Erythroblast (primary cell): ENCODE data around the gene THBS4.

ENCODE experiments used
- GATA1 ChIP-seq: IDR thresholded peaks from 2 replicates; pipeline ENCODE4 v1.6.1; 2011; ENCODE audit warnings: low read depth, mild to moderate bottlenecking, control low read depth, low read length, moderate library complexity
- POLR2A ChIP-seq: IDR thresholded peaks from 2 replicates; pipeline ENCODE4 v1.6.1; 2011; ENCODE audit warnings: mild to moderate bottlenecking, low read length

- TF ChIP-seq POLR2A (no peak), GATA1 (no peak)
Observed at GRCh38 chr5:80067016-80067415, 31.9 kb downstream of the THBS4 start.
